Activated CD4-positive, alpha-beta T cell treated with anti-CD3 and anti-CD28 coated beads, Interleukin-2, amount 50 U/mL, for 24 hours (primary cell): ENCODE measurements around the gene CIZ1.
"Not testable (repeated sequence)": the region's sequence is repeated elsewhere in the genome, so short reads cannot be mapped to it uniquely, and the experiment has no call there.

Source experiments
- DNase-seq, 2 donors: peaks; one replicate each; pipeline ENCODE4 v3.0.0-alpha.2; 2020; ENCODE audit warnings: low read depth in 1 of 2, low spot score in 1 of 2

CIZ1 gene

GRCh38 chr9:128190516-128191405 lies 611 bp downstream of the CIZ1 start:
- no peak for DNase-seq

GRCh38 chr9:128190013-128190412 lies 1.4 kb downstream of the CIZ1 start:
- no peak for DNase-seq

GRCh38 chr9:128188209-128188608 lies 3.2 kb downstream of the CIZ1 start:
- DNase-seq: no peak

DNA sequence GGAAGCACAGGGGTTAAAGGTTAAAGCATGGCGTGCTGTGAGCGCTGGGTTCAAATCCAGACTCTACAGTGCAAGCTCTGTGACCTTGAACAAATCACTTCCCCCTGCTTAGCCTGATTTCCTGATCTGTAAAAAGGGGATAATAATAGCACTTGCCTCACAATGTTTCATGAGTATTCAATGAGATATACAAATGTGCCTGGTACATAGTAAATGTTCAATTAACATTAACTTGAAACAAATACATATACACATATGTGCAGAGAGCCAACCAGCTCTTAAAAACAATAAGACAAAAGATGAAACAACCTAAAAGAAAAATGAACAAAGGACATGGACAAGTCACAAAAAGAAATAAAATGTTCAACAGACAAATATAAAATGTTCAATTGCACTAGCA lies 4.0 kb downstream of the CIZ1 start:
- DNase-seq: no peak

DNA sequence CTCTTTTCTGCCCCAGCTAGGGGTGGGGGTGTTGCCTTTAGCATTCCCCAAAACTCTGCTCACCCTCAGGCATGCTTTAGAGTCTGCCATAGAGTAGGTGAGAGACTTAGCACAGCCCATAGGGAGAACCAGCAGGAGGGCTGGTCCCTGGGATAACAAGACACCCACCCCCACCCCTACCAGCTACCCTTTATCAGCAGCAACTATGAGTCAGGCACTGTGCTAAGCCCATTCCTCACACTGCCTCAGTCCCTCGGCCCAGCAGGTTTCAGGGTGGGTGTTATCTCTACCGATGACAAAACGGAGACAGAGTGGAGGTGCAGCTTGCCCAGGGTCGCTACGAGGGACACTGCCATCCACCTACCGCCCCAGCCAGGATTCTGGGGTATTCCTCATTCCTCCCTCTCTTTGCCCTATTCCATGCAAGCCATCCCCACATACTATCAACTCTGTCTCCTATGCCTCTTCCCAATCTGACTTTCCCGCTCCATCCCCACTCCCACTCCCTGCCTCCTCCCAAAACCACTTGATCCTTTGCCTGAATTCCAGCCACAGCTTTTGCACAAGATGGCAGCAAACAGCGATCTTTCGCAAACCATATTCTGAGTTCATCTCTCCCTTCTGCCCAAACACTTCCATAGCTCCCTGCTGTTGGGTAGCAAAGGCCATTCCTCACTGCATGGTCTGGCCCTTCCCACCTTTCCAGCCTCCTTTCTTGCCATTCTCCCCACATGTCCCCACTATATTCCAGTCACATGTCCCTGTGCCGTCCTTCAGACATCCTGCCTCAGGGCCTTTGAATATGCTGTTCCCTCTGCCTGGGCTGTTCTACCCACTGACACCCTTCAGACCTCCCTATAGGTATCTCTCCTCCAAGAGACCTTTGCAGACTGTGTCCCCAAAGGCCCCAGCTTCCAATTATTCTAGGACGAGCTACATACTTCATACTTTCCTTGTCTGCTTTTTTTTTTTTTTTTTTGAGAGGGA lies 5.1 kb downstream of the CIZ1 start:
- no peak for DNase-seq

DNA sequence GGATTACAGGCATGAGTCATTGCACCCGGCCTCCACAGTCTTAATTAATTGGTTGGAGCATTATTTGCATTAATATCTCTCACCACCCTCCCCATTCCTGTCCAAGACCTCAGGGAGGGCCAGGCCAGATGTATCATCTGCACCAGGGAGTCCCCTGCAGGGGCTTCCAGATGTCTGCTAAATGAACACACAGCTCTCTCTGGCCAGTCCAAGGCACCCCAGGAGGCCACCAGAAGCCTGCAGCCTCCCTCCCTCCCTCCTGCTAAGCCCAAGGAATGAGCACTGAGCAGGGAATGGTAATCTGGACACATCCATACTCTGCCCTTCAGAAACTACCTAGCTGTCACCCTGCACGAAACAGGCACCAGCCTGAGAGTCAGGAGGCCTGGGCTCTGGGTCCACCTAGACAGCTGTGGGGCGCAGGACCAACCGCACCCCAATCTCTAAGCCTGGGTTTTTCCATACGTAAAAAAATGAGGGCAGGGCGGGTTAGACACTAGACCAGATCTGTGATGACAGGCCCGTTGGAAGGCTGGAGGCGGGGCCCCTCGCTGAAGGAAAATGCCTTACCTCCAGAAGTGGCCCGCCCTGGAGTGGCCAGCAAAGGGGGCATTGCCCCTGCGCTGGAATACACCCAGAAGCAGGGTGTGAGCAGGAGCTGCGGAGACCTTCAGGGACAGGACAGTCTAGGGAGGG lies 8.3 kb downstream of the CIZ1 start:
- DNase-seq: no peak

- DNase-seq: not testable (repeated sequence)
Measured at GRCh38 chr9:128181480-128181879, 9.9 kb downstream of the CIZ1 start.

GRCh38 chr9:128180447-128180846 lies 10.9 kb downstream of the CIZ1 start:
- DNase-seq: no peak

DNA sequence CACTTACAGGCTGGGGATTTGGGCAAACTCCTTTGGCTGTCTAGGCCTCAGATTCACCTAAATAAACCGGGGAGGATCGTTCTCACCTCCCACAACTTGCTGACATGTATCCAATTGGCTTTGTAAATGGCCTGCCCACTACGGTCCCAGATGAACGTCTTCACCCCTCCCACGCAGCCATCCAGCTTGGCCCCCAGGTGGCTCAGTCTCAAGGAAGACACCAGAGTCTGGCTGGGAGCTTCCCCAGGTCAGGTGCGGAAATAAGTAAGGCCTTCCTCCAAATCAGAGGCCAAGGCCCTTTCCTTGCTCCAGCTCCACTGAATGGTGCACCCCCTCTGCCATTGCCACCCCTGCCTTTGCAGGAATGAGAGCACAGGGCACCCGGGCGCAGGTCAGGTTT lies 11.4 kb downstream of the CIZ1 start:
- no peak for DNase-seq

DNA sequence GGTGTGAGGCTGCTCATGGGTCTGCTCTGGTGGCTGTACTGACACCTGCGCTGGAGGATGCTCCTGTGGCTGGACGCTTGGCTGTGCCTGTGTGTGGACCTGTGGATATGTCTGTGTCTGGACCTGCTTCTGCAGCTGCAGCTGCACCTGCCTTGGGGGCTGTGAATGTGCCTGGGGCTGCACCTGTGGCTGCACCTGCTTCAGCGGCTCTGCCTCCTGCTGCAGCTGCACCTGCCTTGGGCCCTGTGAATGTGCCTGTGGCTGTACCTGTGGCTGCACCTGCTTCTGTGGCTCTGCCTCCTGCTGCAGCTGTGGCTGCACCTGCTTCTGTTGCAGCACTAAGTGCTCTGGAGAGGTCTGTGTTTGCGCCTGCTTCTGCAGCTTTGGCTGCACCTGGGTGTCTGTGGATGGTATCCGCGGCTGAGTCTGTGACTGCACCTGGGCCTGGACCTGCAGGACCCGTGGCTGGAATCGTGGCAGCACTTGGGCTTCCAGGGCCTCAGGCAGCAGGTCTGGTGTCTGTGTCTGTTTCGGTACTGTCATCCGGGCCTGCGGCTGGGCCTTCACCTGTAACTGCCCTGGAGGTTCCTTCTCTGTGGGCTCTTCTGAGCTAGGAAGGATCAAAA lies 12.5 kb downstream of the CIZ1 start:
- DNase-seq: no peak

- no peak for DNase-seq
Measured at GRCh38 chr9:128175726-128176125, 15.6 kb downstream of the CIZ1 start.

- no peak for DNase-seq
Measured at GRCh38 chr9:128175102-128175563, 16.2 kb downstream of the CIZ1 start.

GRCh38 chr9:128174062-128174461 lies 17.3 kb downstream of the CIZ1 start:
- no peak for DNase-seq

DNA sequence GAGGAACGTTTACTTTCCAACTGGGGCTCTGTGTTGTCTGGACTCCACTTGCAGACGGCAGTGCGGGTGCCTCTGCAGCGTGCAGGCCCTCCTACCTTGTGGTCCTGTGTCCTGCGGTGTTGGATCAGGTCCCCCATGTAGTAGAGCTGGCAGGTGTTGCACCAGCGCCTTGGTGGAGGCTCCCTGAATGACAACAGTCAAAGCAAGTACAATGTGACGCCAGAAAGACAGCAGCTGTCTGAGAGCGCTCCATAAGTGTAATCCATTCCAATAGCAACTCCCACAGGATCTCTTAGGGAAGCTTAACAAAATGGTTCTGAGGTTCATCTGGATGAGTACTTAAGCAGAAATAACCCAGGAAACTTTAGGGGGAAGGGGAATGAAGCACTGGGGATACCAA lies 21.4 kb downstream of the CIZ1 start:
- DNase-seq: no peak

- DNase-seq: no peak
Measured at GRCh38 chr9:128169492-128169891, 21.9 kb downstream of the CIZ1 start.

DNA sequence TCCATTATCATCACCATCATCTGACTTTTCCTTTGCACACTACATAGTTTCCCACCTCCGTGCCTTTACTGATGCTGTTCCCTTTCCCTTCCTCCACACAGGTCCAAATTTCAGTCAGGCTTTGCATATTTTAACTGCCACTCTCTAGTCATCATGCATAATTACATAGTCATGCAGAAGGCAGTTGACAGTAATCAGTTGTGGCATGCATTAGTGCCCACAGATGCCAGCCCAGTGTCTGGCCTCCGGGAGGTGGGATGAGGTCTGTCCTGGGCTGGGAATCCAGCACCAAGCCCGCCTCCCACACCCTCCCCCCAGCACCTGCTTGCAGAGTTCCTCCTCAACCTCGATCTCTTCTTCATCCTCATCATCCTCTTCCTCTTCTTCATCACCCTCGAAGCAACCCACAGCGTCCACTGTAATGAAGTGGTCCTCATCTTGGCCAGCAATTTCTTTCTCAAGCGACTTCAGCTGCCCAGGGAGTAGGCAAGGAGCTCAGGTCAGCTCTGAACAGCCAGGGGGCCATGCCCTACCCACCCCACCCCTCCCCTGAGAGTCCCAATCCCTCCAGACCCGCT lies 22.6 kb downstream of the CIZ1 start:
- no peak for DNase-seq

DNA sequence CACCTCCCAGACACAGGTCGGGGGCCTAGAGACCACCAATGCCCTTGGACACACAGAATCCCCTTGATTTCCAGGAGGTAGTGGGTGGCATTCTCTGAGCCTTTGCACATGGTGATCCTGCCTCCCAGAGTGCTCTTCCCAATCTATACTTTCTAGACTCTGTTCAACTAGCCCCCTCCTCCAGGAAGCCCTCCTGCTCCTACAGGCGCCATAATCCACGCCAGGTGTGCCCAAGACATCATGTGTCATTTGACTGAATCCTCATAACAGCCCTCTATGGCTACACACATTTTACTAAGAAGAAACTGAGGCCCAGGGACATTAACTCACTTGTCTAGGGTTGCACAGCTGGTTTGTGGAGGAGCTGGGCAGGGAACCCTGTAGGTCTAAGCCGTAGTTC lies 24.2 kb downstream of the CIZ1 start:
- DNase-seq: no peak

DNA sequence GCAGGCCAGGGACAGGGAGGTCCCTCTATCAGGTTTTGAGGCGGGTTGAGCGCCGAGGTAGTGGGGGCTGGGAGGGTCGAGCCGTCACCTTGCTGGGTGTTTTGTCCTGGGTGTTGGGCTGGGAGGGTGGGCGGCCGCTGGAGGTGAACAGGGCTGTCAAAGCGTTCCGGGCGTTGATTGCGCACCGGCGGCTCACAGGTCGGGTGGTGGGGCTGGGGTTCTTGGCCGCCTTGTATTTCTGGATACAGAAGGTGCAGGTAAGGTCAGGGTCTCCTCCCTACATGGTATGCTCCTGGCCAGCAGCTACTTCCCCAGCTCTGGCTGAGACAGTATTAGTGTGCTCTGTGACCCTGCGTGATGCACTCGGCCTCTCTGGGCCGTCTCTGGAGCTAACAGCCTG lies 25.2 kb downstream of the CIZ1 start:
- DNase-seq: no peak

GRCh38 chr9:128164307-128164885 lies 27.0 kb downstream of the CIZ1 start:
- no peak for DNase-seq
